Activated gamma-delta T cell treated with anti-CD3 and anti-CD28 coated beads, Interleukin-2, amount 50 U/mL, for 16 hours (primary cell): Measurements from ENCODE around the gene ATP5F1B.

Experiments used
- DNase-seq: peaks from one replicate; pipeline ENCODE4 v3.0.0-alpha.2; 2020; ENCODE audit warnings: low read depth

ATP5F1B gene

GRCh38 chr12:56616244-56616643 lies 29.5 kb downstream of the ATP5F1B start:
- no peak for DNase-seq

- no peak for DNase-seq
Observed at GRCh38 chr12:56614627-56615026, 31.2 kb downstream of the ATP5F1B start.

GRCh38 chr12:56604355-56604754 lies 41.4 kb downstream of the ATP5F1B start:
- no peak for DNase-seq

GRCh38 chr12:56602239-56602638 lies 43.5 kb downstream of the ATP5F1B start:
- DNase-seq = no peak

- DNase-seq = peak; percentile 8
Observed at GRCh38 chr12:56601503-56601902, 44.3 kb downstream of the ATP5F1B start.

- DNase-seq = no peak
Observed at GRCh38 chr12:56600753-56601152, 45.0 kb downstream of the ATP5F1B start.

GRCh38 chr12:56599797-56600196 lies 46.0 kb downstream of the ATP5F1B start:
- DNase-seq = no peak

GRCh38 chr12:56599041-56599440 lies 46.7 kb downstream of the ATP5F1B start:
- no peak for DNase-seq

- no peak for DNase-seq
Observed at GRCh38 chr12:56596815-56597214, 49.0 kb downstream of the ATP5F1B start.

GRCh38 chr12:56593909-56594621 lies 51.7 kb downstream of the ATP5F1B start:
- DNase-seq = peak; percentile 55

- DNase-seq = no peak
Observed at GRCh38 chr12:56591961-56592360, 53.8 kb downstream of the ATP5F1B start.

- DNase-seq = no peak
Observed at GRCh38 chr12:56591126-56591525, 54.7 kb downstream of the ATP5F1B start.

- no peak for DNase-seq
Observed at GRCh38 chr12:56590237-56590830, 55.5 kb downstream of the ATP5F1B start.

GRCh38 chr12:56589783-56590182 lies 56.0 kb downstream of the ATP5F1B start:
- DNase-seq = no peak
